ENCODE data around the gene PPP1R10.

The PPP1R10 gene

GRCh38 chr6:30597315-30598144 lies 19.5 kb downstream of the PPP1R10 start:
- peak; percentile 60 for DNase-seq

GRCh38 chr6:30592287-30592686 lies 24.8 kb downstream of the PPP1R10 start:
- DNase-seq: no peak

GRCh38 chr6:30591008-30591407 lies 26.0 kb downstream of the PPP1R10 start:
- DNase-seq: no peak

GRCh38 chr6:30590509-30590908 lies 26.5 kb downstream of the PPP1R10 start:
- no peak for DNase-seq

- DNase-seq: no peak
These were observed 27.2 kb downstream of the PPP1R10 start for GRCh38 chr6:30589754-30590358.

- no peak for DNase-seq
These were observed 33.1 kb downstream of the PPP1R10 start for GRCh38 chr6:30583921-30584320.

GRCh38 chr6:30578051-30578450 lies 39.0 kb downstream of the PPP1R10 start:
- DNase-seq: no peak

GRCh38 chr6:30573113-30573512 lies 43.9 kb downstream of the PPP1R10 start:
- DNase-seq: no peak

- DNase-seq: no peak
These were observed 44.9 kb downstream of the PPP1R10 start for GRCh38 chr6:30572148-30572547.

GRCh38 chr6:30571762-30572082 lies 45.3 kb downstream of the PPP1R10 start:
- DNase-seq: no peak

- DNase-seq: peak; percentile 94
These were observed 45.8 kb downstream of the PPP1R10 start, which contains the start of gene ABCF1 for GRCh38 chr6:30571075-30571761. ABCF1 (plus strand) TSS chr6:30571442; CDS start chr6:30571488, 46 bp downstream.

GRCh38 chr6:30570740-30571074 lies 46.3 kb downstream of the PPP1R10 start:
- no peak for DNase-seq

GRCh38 chr6:30570263-30570662 lies 46.8 kb downstream of the PPP1R10 start:
- no peak for DNase-seq

- no peak for DNase-seq
These were observed 48.8 kb downstream of the PPP1R10 start for GRCh38 chr6:30568245-30568644.

GRCh38 chr6:30565772-30566171 lies 51.3 kb downstream of the PPP1R10 start:
- DNase-seq: no peak

GRCh38 chr6:30564114-30564513 lies 52.9 kb downstream of the PPP1R10 start:
- no peak for DNase-seq

GRCh38 chr6:30562470-30563425 lies 54.3 kb downstream of the PPP1R10 start:
- DNase-seq: no peak

GRCh38 chr6:30560930-30561329 lies 56.1 kb downstream of the PPP1R10 start:
- no peak for DNase-seq

- no peak for DNase-seq
These were observed 59.4 kb downstream of the PPP1R10 start for GRCh38 chr6:30557683-30557981.

- peak; percentile 86 for DNase-seq
These were observed 59.9 kb downstream of the PPP1R10 start, which contains the start of gene PRR3 for GRCh38 chr6:30556906-30557682. PRR3 (plus strand) TSS chr6:30557295; CDS start chr6:30557345, 50 bp downstream.

GRCh38 chr6:30556066-30556905 lies 60.8 kb downstream of the PPP1R10 start, which contains the start of gene GNL1:
GNL1 (minus strand) TSS chr6:30556489; CDS start chr6:30556203, 286 bp downstream.
- DNase-seq: peak; percentile 90

All from NCI-H1436 (cell line).